GM06990 (cell line): ENCODE data around the gene MAP3K4.
"Not testable (repeated sequence)": the region's sequence is repeated elsewhere in the genome, so short reads cannot be mapped to it uniquely, and the experiment has no call there.

ENCODE experiments used
- DNase-seq: peaks from one replicate; pipeline ENCODE4 v3.0.0-alpha.2; 2011; ENCODE audit not compliant: insufficient read length; ENCODE audit errors: extremely low read depth
- H3K27me3 ChIP-seq: replicated peaks from 2 replicates; pipeline ENCODE4 v1.6.0; 2011; ENCODE audit warnings: low read length; ENCODE audit not compliant: control insufficient read depth, insufficient read depth
- H3K36me3 ChIP-seq: 2 replicates; pipeline ENCODE4 v1.5.1; 2011; ENCODE audit warnings: low read length; ENCODE audit not compliant: control insufficient read depth, insufficient read depth
- H3K4me3 ChIP-seq: replicated peaks from 2 replicates; pipeline ENCODE4 v1.5.1; 2011; ENCODE audit warnings: low read depth, mild to moderate bottlenecking, control low read depth, low read length
- CTCF ChIP-seq: IDR thresholded peaks from 2 replicates; pipeline ENCODE4 v1.5.1; 2011; ENCODE audit warnings: low read length, control low read depth, mild to moderate bottlenecking, inconsistent platforms; ENCODE audit not compliant: insufficient read depth, poor library complexity, severe bottlenecking

The MAP3K4 gene

GRCh38 chr6:160967351-160967750, 24.2 kb upstream of the MAP3K4 start:
- TF ChIP-seq CTCF, result no peak
- Histone ChIP-seq H3K27me3 (no peaks in the 10 kb centered on the region), H3K4me3 (no peak overlapping the region), H3K36me3 (no peaks in the 10 kb centered on the region)
- no peak for DNase-seq

GRCh38 chr6:160967833-160968232, 23.7 kb upstream of the MAP3K4 start:
- H3K36me3 ChIP-seq, result no peaks in the 10 kb centered on the region
- H3K4me3 ChIP-seq, result no peak overlapping the region
- H3K27me3 ChIP-seq, result no peaks in the 10 kb centered on the region
- no peak for TF ChIP-seq CTCF
- DNase-seq, result no peak

- Histone ChIP-seq H3K36me3 (no peaks in the 10 kb centered on the region), H3K27me3 (no peaks in the 10 kb centered on the region), H3K4me3 (no peak overlapping the region)
- TF ChIP-seq CTCF, result no peak
- no peak for DNase-seq
Observed at GRCh38 chr6:160971171-160971570, 20.4 kb upstream of the MAP3K4 start.

- DNase-seq, result no peak
- Histone ChIP-seq H3K4me3 (no peak overlapping the region), H3K27me3 (no peaks in the 10 kb centered on the region), H3K36me3 (no peaks in the 10 kb centered on the region)
- TF ChIP-seq CTCF, result no peak
Observed at GRCh38 chr6:160972111-160972510, 19.5 kb upstream of the MAP3K4 start.

- not testable (repeated sequence) for H3K27me3 ChIP-seq, DNase-seq, H3K36me3 ChIP-seq, H3K4me3 ChIP-seq
Observed at GRCh38 chr6:160972594-160972993, 19.0 kb upstream of the MAP3K4 start.

GRCh38 chr6:160973311-160974250, 18.0 kb upstream of the MAP3K4 start:
- no peak for DNase-seq
- no peak for TF ChIP-seq CTCF
- Histone ChIP-seq H3K4me3 (no peak overlapping the region), H3K36me3 (no peaks in the 10 kb centered on the region), H3K27me3 (no peaks in the 10 kb centered on the region)
